Thyroid gland (tissue), 4 donors: Measurements from ENCODE around the gene SCAP. TPM values are rescaled to one million over a fixed set of nuclear protein-coding genes. Genes with fewer than 3 reads are reported as not detected.

Experiments used
- DNase-seq, 2 donors: peaks; one replicate each; pipeline ENCODE4 v3.0.0-alpha.2; 2019
- H3K27ac ChIP-seq, 3 donors: fragments of 200-600 bp; sonication (generic); 1 replicate in 2 of 3; 2 replicates in 1 of 3; pipeline ENCODE4 v1.5.1; 2016 to 2019; ENCODE audit warnings: mild to moderate bottlenecking in 1 of 3, moderate library complexity in 1 of 3
- H3K27me3 ChIP-seq: fragments of 200-600 bp; sonication (generic); one replicate; pipeline ENCODE4 v1.5.1; 2019
- H3K36me3 ChIP-seq, 2 donors: fragments of 200-600 bp; sonication (generic); one replicate each; pipeline ENCODE4 v1.5.1; 2016 to 2019
- H3K4me1 ChIP-seq, 2 donors: fragments of 200-600 bp; sonication (generic); one replicate each; pipeline ENCODE4 v1.5.1; 2017 to 2019
- H3K4me3 ChIP-seq, 3 donors: fragments of 200-600 bp; sonication (generic); replicated peaks in 1 of 3; 1 replicate in 2 of 3; 2 replicates in 1 of 3; pipeline ENCODE4 v1.5.1; 2016; ENCODE audit warnings: mild to moderate bottlenecking in 1 of 3
- H3K9me3 ChIP-seq: fragments of 200-600 bp; sonication (generic); one replicate; pipeline ENCODE4 v1.5.1; 2017
- CTCF ChIP-seq, 6 experiments: fragments of 200-600 bp in 3 of 6; fragments of 450-650 bp in 3 of 6; sonication (generic) in 3 of 6; IDR thresholded peaks; one replicate each; pipeline ENCODE4 v1.5.1; 2016 to 2019; ENCODE audit warnings: antibody characterized with exemption in 6 of 6, mild to moderate bottlenecking in 2 of 6, inconsistent platforms in 1 of 6, moderate library complexity in 1 of 6
- POLR2A ChIP-seq, 2 donors: fragments of 450-650 bp; IDR thresholded peaks; one replicate each; pipeline ENCODE4 v1.6.1; 2017; ENCODE audit warnings: antibody characterized with exemption in 2 of 2, mild to moderate bottlenecking in 2 of 2, moderate library complexity in 1 of 2
- WGBS, 2 donors: methylation state at CpG; one replicate each; pipeline ENCODE4 v1.1.5; 2017; 5-methylcytosine and 5-hydroxymethylcytosine counted together
- intact Hi-C: fragments of 100-400 bp; cut with DNase I; formaldehyde crosslinking; loops from one replicate; pipeline ENCODE4 v1.15.1; 2023
- total RNA-seq, 4 donors: library from RNA; depleted of rRNA; stranded (reverse); fragments of >200 nt; gene quantifications; one replicate each; pipeline ENCODE4 v1.2.3, GENCODE V29; 2016

The SCAP gene
- total RNA-seq, 4 donors from 2014 or later = 56.8 to 102 (median 88.8) TPM

- 93 to 95% methylated on average over 15 of the region's 15 CpGs for WGBS, 2 donors
- no peak overlapping the region for H3K4me3 ChIP-seq
- DNase-seq = no peak
- peaks cover 13% of the 10 kb centered on the region in 2 donors for H3K4me1 ChIP-seq
- H3K27me3 ChIP-seq = no peaks in the 10 kb centered on the region
- no peaks in the 10 kb centered on the region for H3K9me3 ChIP-seq
- TF ChIP-seq CTCF (IDR thresholded peaks at IDR 0.05) (no peak), POLR2A (IDR thresholded peaks at IDR 0.05) (no peak)
- H3K36me3 ChIP-seq = peaks cover 12% of the 10 kb centered on the region in 2 donors
- intact Hi-C loops = loop anchor here (5.0 kb wide), 1 partner anchor 93 kb away; no protein-coding TSS in a partner anchor
- no peak overlapping the region for H3K27ac ChIP-seq
Observed at GRCh38 chr3:47424434-47425382, 51.0 kb downstream of the SCAP start.

- intact Hi-C loops = loop anchor here (5.0 kb wide), 1 partner anchor 94 kb away; no protein-coding TSS in a partner anchor
- H3K36me3 ChIP-seq = peaks cover 17 to 23% of the 10 kb centered on the region in 2 donors
- TF ChIP-seq CTCF (IDR thresholded peaks at IDR 0.05) (no peak), POLR2A (IDR thresholded peaks at IDR 0.05) (no peak)
- H3K27ac ChIP-seq = no peak overlapping the region
- H3K4me1 ChIP-seq = peaks cover 13% of the 10 kb centered on the region in 2 donors
- no peaks in the 10 kb centered on the region for H3K27me3 ChIP-seq
- H3K9me3 ChIP-seq = no peaks in the 10 kb centered on the region
- DNase-seq = no peak
- WGBS, 2 donors = 93% methylated on average over 6 to 8 of the region's 8 CpGs
- no peak overlapping the region for H3K4me3 ChIP-seq
Observed at GRCh38 chr3:47423548-47424145, 52.1 kb downstream of the SCAP start.

- Histone ChIP-seq H3K36me3 (peaks cover 17 to 25% of the 10 kb centered on the region in 2 donors), H3K27me3 (no peaks in the 10 kb centered on the region), H3K9me3 (no peaks in the 10 kb centered on the region), H3K4me3 (no peak overlapping the region), H3K4me1 (peaks cover 13% of the 10 kb centered on the region in 2 donors), H3K27ac (no peak overlapping the region)
- no peak for TF ChIP-seq POLR2A (IDR thresholded peaks at IDR 0.05)
- no peak for TF ChIP-seq CTCF (IDR thresholded peaks at IDR 0.05)
- 89 to 96% methylated on average over 9 of the region's 9 CpGs for WGBS, 2 donors
- intact Hi-C loops = loop anchor here (5.0 kb wide), 1 partner anchor 95 kb away; no protein-coding TSS in a partner anchor
- DNase-seq = no peak
Observed at GRCh38 chr3:47422743-47423142, 53.0 kb downstream of the SCAP start.

- peak; percentile 57 to 64 for DNase-seq
- WGBS, 2 donors = 80 to 94% methylated on average over 5 to 6 of the region's 13 CpGs
- TF ChIP-seq CTCF (IDR thresholded peaks at IDR 0.05) (peak in 1 of 6 experiments; percentile 14), POLR2A (IDR thresholded peaks at IDR 0.05) (no peak)
- Histone ChIP-seq H3K4me3 (no peak overlapping the region), H3K27me3 (no peaks in the 10 kb centered on the region), H3K9me3 (no peaks in the 10 kb centered on the region), H3K27ac (peak overlapping the region; percentile 28 to 74 (median 57)), H3K36me3 (peaks cover 21 to 29% of the 10 kb centered on the region in 2 donors), H3K4me1 (peaks cover 13% of the 10 kb centered on the region in 2 donors)
- intact Hi-C loops = loop anchor here (2.0 to 5.0 kb wide), 2 partner anchors 55 to 95 kb away; no protein-coding TSS in a partner anchor
Observed at GRCh38 chr3:47421741-47422649, 53.7 kb downstream of the SCAP start.
